Thyroid gland (tissue), 4 donors: ENCODE measurements around the gene SEC22A.

ENCODE experiments used
- POLR2A ChIP-seq, 2 donors: fragments of 450-650 bp; IDR thresholded peaks; one replicate each; pipeline ENCODE4 v1.6.1; 2017; ENCODE audit warnings: antibody characterized with exemption in 2 of 2, mild to moderate bottlenecking in 2 of 2, moderate library complexity in 1 of 2
- TF ChIP-seq, protein P1 (sequence below), 6 experiments: fragments of 200-600 bp in 3 of 6; fragments of 450-650 bp in 3 of 6; sonication (generic) in 3 of 6; IDR thresholded peaks; one replicate each; pipeline ENCODE4 v1.5.1; 2016 to 2019; ENCODE audit warnings: antibody characterized with exemption in 6 of 6, mild to moderate bottlenecking in 2 of 6, inconsistent platforms in 1 of 6, moderate library complexity in 1 of 6

DNA sequence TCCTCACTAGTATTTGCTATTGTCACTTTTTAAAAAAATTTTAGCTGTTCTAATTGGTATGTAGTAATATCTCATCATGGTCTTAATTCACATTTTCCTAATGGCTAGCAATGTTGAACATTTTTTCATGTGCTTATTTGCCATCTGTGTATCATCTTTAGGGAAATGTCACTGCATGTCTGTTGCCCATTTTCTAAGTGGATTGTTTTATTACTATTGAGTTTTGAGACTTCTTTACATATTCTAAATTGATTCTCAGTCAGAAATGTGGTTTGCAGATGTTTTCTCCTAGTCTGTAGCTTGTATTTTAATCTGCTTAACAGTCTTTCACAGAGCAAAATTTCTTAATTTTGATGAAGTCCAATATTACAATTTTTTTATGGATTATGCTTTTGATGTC is 33.6 kb upstream of the SEC22A start:
- TF ChIP-seq, protein P1, sequence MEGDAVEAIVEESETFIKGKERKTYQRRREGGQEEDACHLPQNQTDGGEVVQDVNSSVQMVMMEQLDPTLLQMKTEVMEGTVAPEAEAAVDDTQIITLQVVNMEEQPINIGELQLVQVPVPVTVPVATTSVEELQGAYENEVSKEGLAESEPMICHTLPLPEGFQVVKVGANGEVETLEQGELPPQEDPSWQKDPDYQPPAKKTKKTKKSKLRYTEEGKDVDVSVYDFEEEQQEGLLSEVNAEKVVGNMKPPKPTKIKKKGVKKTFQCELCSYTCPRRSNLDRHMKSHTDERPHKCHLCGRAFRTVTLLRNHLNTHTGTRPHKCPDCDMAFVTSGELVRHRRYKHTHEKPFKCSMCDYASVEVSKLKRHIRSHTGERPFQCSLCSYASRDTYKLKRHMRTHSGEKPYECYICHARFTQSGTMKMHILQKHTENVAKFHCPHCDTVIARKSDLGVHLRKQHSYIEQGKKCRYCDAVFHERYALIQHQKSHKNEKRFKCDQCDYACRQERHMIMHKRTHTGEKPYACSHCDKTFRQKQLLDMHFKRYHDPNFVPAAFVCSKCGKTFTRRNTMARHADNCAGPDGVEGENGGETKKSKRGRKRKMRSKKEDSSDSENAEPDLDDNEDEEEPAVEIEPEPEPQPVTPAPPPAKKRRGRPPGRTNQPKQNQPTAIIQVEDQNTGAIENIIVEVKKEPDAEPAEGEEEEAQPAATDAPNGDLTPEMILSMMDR (IDR thresholded peaks at IDR 0.05): no peak
- TF ChIP-seq POLR2A (IDR thresholded peaks at IDR 0.05): no peak
